ENCODE data around the gene ARHGAP26. TPM values are rescaled to one million over a fixed set of nuclear protein-coding genes. Genes with fewer than 3 reads are reported as not detected.

ARHGAP26 gene
- polyA plus RNA-seq, 3 donors, result 26.5 to 56.8 (median 28.7) TPM

- Mint-ChIP-seq H3K27ac (no peak overlapping the region), H3K4me1 (no peaks in the 10 kb centered on the region), H3K9me3 (peaks cover 0 to 4% (median 0%) of the 10 kb centered on the region in 7 donors), H3K27me3 (ENCODE audit: low read depth in 3 of 3) (no peaks in the 10 kb centered on the region), H3K4me3 (no peak overlapping the region), H3K36me3 (no peaks in the 10 kb centered on the region)
- WGBS (ENCODE audit: insufficient coverage), result no CpG with 5 or more reads among the region's 2 CpGs
- Histone ChIP-seq H4K20me1 (ENCODE audit: insufficient read depth, low read length) (no peaks in the 10 kb centered on the region), H3K4me2 (replicated peaks; ENCODE audit: extremely low read depth, low read length, poor library complexity, severe bottlenecking) (no peak overlapping the region), H3K9ac (ENCODE audit: insufficient read depth, low read length, poor library complexity, severe bottlenecking) (no peak overlapping the region), H3K9me3 (replicated peaks in 1 of 2; ENCODE audit: control insufficient read depth in 1 of 2, insufficient read depth in 1 of 2, low read length in 2 of 2) (no peaks in the 10 kb centered on the region), H3K4me1 (ENCODE audit: control insufficient read depth in 1 of 2, insufficient read depth in 2 of 2, low read length in 2 of 2) (no peaks in the 10 kb centered on the region), H3K4me3 (replicated peaks in 1 of 3; ENCODE audit: low read depth in 2 of 3, low read length in 3 of 3) (no peak overlapping the region), H3K27ac (ENCODE audit: low read depth in 1 of 2, low read length in 2 of 2) (no peak overlapping the region), H3K79me2 (ENCODE audit: insufficient read depth, low read length) (no peaks in the 10 kb centered on the region), H3K27me3 (ENCODE audit: control insufficient read depth in 2 of 2, insufficient read depth in 2 of 2, low read length in 2 of 2) (no peaks in the 10 kb centered on the region), H3K36me3 (replicated peaks in 1 of 2; ENCODE audit: control insufficient read depth in 1 of 2, insufficient read depth in 2 of 2, low read length in 2 of 2) (no peaks in the 10 kb centered on the region), H2AFZ (ENCODE audit: insufficient read depth, low read depth, low read length, poor library complexity, severe bottlenecking) (no peak overlapping the region)
- no peak for DNase-seq
- no peak for TF ChIP-seq CTCF (IDR thresholded peaks at IDR 0.05)
- intact Hi-C loops (cut with micrococcal nuclease), result no loop called here
Measured at GRCh38 chr5:143238620-143239019, 468.4 kb downstream of the ARHGAP26 start.

GRCh38 chr5:143239882-143240518 is 469.8 kb downstream of the ARHGAP26 start:
- no peaks in the 10 kb centered on the region for H3K79me2 ChIP-seq (ENCODE audit: insufficient read depth, low read length)
- Mint-ChIP-seq H3K36me3 (no peaks in the 10 kb centered on the region), H3K27ac (no peak overlapping the region), H3K4me3 (no peak overlapping the region), H3K4me1 (no peaks in the 10 kb centered on the region), H3K27me3 (ENCODE audit: low read depth in 3 of 3) (no peaks in the 10 kb centered on the region), H3K9me3 (peaks cover 0 to 6% (median 5%) of the 10 kb centered on the region in 7 donors)
- intact Hi-C loops (cut with micrococcal nuclease), result no loop called here
- no peak overlapping the region for H3K9ac ChIP-seq (ENCODE audit: insufficient read depth, low read length, poor library complexity, severe bottlenecking)
- H3K4me3 ChIP-seq (replicated peaks in 1 of 3; ENCODE audit: low read depth in 2 of 3, low read length in 3 of 3), result no peak overlapping the region
- no peaks in the 10 kb centered on the region for H4K20me1 ChIP-seq (ENCODE audit: insufficient read depth, low read length)
- DNase-seq, result no peak
- no peak for TF ChIP-seq CTCF (IDR thresholded peaks at IDR 0.05)
- WGBS (ENCODE audit: insufficient coverage), result 93% methylated on average over 3 of the region's 5 CpGs
- no peaks in the 10 kb centered on the region for H3K27me3 ChIP-seq (ENCODE audit: control insufficient read depth in 2 of 2, insufficient read depth in 2 of 2, low read length in 2 of 2)
- H3K9me3 ChIP-seq (replicated peaks in 1 of 2; ENCODE audit: control insufficient read depth in 1 of 2, insufficient read depth in 1 of 2, low read length in 2 of 2), result peaks cover 0 to 2% of the 10 kb centered on the region in 2 donors
- H3K36me3 ChIP-seq (replicated peaks in 1 of 2; ENCODE audit: control insufficient read depth in 1 of 2, insufficient read depth in 2 of 2, low read length in 2 of 2), result no peaks in the 10 kb centered on the region
- no peaks in the 10 kb centered on the region for H3K4me1 ChIP-seq (ENCODE audit: control insufficient read depth in 1 of 2, insufficient read depth in 2 of 2, low read length in 2 of 2)
- H3K27ac ChIP-seq (ENCODE audit: low read depth in 1 of 2, low read length in 2 of 2), result no peak overlapping the region
- H2AFZ ChIP-seq (ENCODE audit: insufficient read depth, low read depth, low read length, poor library complexity, severe bottlenecking), result no peak overlapping the region
- H3K4me2 ChIP-seq (replicated peaks; ENCODE audit: extremely low read depth, low read length, poor library complexity, severe bottlenecking), result no peak overlapping the region
